Uterus (tissue), 2 donors: Measurements from ENCODE around the gene CSH1.
"Not testable (repeated sequence)": the region's sequence is repeated elsewhere in the genome, so short reads cannot be mapped to it uniquely, and the experiment has no call there.

ENCODE experiments used
- CTCF ChIP-seq, 4 experiments: fragments of 200-600 bp in 2 of 4; fragments of 450-650 bp in 2 of 4; sonication (generic) in 2 of 4; IDR thresholded peaks; one replicate each; pipeline ENCODE4 v1.5.1; 2016 to 2019; ENCODE audit warnings: antibody characterized with exemption in 4 of 4, mild to moderate bottlenecking in 2 of 4, moderate library complexity in 1 of 4
- POLR2A ChIP-seq, 2 donors: fragments of 450-650 bp; IDR thresholded peaks; one replicate each; pipeline ENCODE4 v1.6.1; 2016; ENCODE audit warnings: antibody characterized with exemption in 2 of 2, mild to moderate bottlenecking in 1 of 2, moderate library complexity in 1 of 2

- TF ChIP-seq CTCF, POLR2A (IDR thresholded peaks at IDR 0.05): not testable (repeated sequence)
Observed at GRCh38 chr17:63869491-63870291, 26.7 kb downstream of the CSH1 start.
